Karpas-422 (cell line): ENCODE data around the gene ZC3H14. TPM values are rescaled to one million over a fixed set of nuclear protein-coding genes. Genes with fewer than 3 reads are reported as not detected.

Experiments used
- DNase-seq: peaks from one replicate; pipeline ENCODE4 v3.0.0-alpha.2; 2015
- H2AFZ ChIP-seq: fragments of 200-600 bp; sonication (generic); 2 replicates; pipeline ENCODE4 v1.6.1; 2014; ENCODE audit warnings: antibody characterized with exemption, low read length, mixed read lengths
- H3K27ac ChIP-seq: fragments of 200-600 bp; sonication (generic); 2 replicates; pipeline ENCODE4 v1.5.1; 2014; ENCODE audit warnings: mild to moderate bottlenecking, low read length, moderate library complexity
- H3K27me3 ChIP-seq: fragments of 200-600 bp; sonication (generic); 2 replicates; pipeline ENCODE4 v1.6.1; 2014; ENCODE audit warnings: low read length, mixed read lengths
- H3K36me3 ChIP-seq: fragments of 200-600 bp; sonication (generic); 2 replicates; pipeline ENCODE4 v1.6.1; 2014; ENCODE audit warnings: low read length, mixed read lengths; ENCODE audit not compliant: insufficient read depth
- H3K4me1 ChIP-seq: fragments of 200-600 bp; sonication (generic); 2 replicates; pipeline ENCODE4 v1.6.1; 2014; ENCODE audit warnings: mild to moderate bottlenecking, low read length, mixed read lengths
- H3K4me2 ChIP-seq: fragments of 200-600 bp; sonication (generic); 2 replicates; pipeline ENCODE4 v1.6.1; 2014; ENCODE audit warnings: low read length, low read depth, mild to moderate bottlenecking; ENCODE audit not compliant: poor library complexity, severe bottlenecking
- H3K4me3 ChIP-seq: fragments of 200-600 bp; sonication (generic); 2 replicates; pipeline ENCODE4 v1.5.1; 2014; ENCODE audit warnings: mild to moderate bottlenecking, antibody characterized with exemption, low read length, mixed read lengths
- H3K79me2 ChIP-seq: fragments of 200-600 bp; sonication (generic); 2 replicates; pipeline ENCODE4 v1.6.1; 2014; ENCODE audit warnings: mild to moderate bottlenecking, low read length, mixed read lengths
- H3K9ac ChIP-seq: fragments of 200-600 bp; sonication (generic); 2 replicates; pipeline ENCODE4 v1.6.0; 2014; ENCODE audit warnings: low read length
- H3K9me2 ChIP-seq: fragments of 200-600 bp; sonication (generic), shearing (Covaris generic); replicated peaks from 2 replicates; pipeline ENCODE4 v1.6.0; 2014; ENCODE audit warnings: mild to moderate bottlenecking, low read length, moderate library complexity; ENCODE audit not compliant: insufficient read depth
- H3K9me3 ChIP-seq: fragments of 300-700, 200-600 bp; sonication (generic); 2 replicates; pipeline ENCODE4 v1.6.1; 2014; ENCODE audit warnings: low read length, mixed read lengths
- H4K20me1 ChIP-seq: fragments of 200-600 bp; sonication (generic); 2 replicates; pipeline ENCODE4 v1.6.1; 2014; ENCODE audit warnings: mild to moderate bottlenecking, antibody characterized with exemption, low read length, low read depth; ENCODE audit not compliant: insufficient read depth
- total RNA-seq: library from RNA; depleted of rRNA; stranded (reverse); fragments of >200 nt; shearing (Covaris generic); gene quantifications from 2 replicates; pipeline ENCODE4 v1.2.3, GENCODE V29; 2014; ENCODE audit warnings: low replicate concordance

Gene ZC3H14
- total RNA-seq, 1 experiment from 2014 or later: 91.1 TPM

- no peak overlapping the region for H3K27ac ChIP-seq
These were observed 54.6 kb downstream of the ZC3H14 start for GRCh38 chr14:88617479-88617878.

GRCh38 chr14:88618476-88618875 lies 55.6 kb downstream of the ZC3H14 start:
- H4K20me1 ChIP-seq: no peaks in the 10 kb centered on the region
- H3K79me2 ChIP-seq: no peaks in the 10 kb centered on the region
- no peaks in the 10 kb centered on the region for H3K4me1 ChIP-seq
- peaks cover 18% of the 10 kb centered on the region; the same call in 1 of the 2 replicates for H3K36me3 ChIP-seq
- no peak for DNase-seq
- H3K27ac ChIP-seq: no peak overlapping the region
- no peaks in the 10 kb centered on the region for H3K27me3 ChIP-seq
- no peak overlapping the region for H3K4me3 ChIP-seq
- no peak overlapping the region for H3K4me2 ChIP-seq
- H2AFZ ChIP-seq: no peak overlapping the region
- no peak overlapping the region for H3K9ac ChIP-seq
- no peaks in the 10 kb centered on the region for H3K9me3 ChIP-seq
- no peaks in the 10 kb centered on the region for H3K9me2 ChIP-seq

More at GRCh38 chr14:88617479-88617878, 54.6 kb downstream of the ZC3H14 start:
- Histone ChIP-seq H3K4me1 (no peaks in the 10 kb centered on the region), H3K9me2 (no peaks in the 10 kb centered on the region), H3K79me2 (no peaks in the 10 kb centered on the region), H4K20me1 (no peaks in the 10 kb centered on the region), H3K36me3 (peaks cover 27% of the 10 kb centered on the region; the same call in 1 of the 2 replicates), H3K9me3 (no peaks in the 10 kb centered on the region), H3K4me3 (no peak overlapping the region), H3K9ac (no peak overlapping the region), H3K27me3 (no peaks in the 10 kb centered on the region), H3K4me2 (no peak overlapping the region), H2AFZ (no peak overlapping the region)
- no peak for DNase-seq

- no peak for DNase-seq
- peaks cover 8% of the 10 kb centered on the region; the same call in 1 of the 2 replicates for H3K36me3 ChIP-seq
- no peak overlapping the region for H2AFZ ChIP-seq
- H4K20me1 ChIP-seq: no peaks in the 10 kb centered on the region
- H3K4me2 ChIP-seq: no peak overlapping the region
- no peaks in the 10 kb centered on the region for H3K9me3 ChIP-seq
- H3K9ac ChIP-seq: no peak overlapping the region
- H3K27me3 ChIP-seq: no peaks in the 10 kb centered on the region
- no peaks in the 10 kb centered on the region for H3K4me1 ChIP-seq
- no peaks in the 10 kb centered on the region for H3K9me2 ChIP-seq
- no peak overlapping the region for H3K4me3 ChIP-seq
- no peaks in the 10 kb centered on the region for H3K79me2 ChIP-seq
- H3K27ac ChIP-seq: no peak overlapping the region
These were observed 58.3 kb downstream of the ZC3H14 start for GRCh38 chr14:88621100-88621499.

- no peak overlapping the region for H3K4me3 ChIP-seq
- no peaks in the 10 kb centered on the region for H3K9me3 ChIP-seq
- no peaks in the 10 kb centered on the region for H3K36me3 ChIP-seq
- no peak overlapping the region for H3K27ac ChIP-seq
- H3K79me2 ChIP-seq: no peaks in the 10 kb centered on the region
- H3K9ac ChIP-seq: no peak overlapping the region
- no peak for DNase-seq
- H3K9me2 ChIP-seq: no peaks in the 10 kb centered on the region
- H2AFZ ChIP-seq: no peak overlapping the region
- no peaks in the 10 kb centered on the region for H3K27me3 ChIP-seq
- no peaks in the 10 kb centered on the region for H4K20me1 ChIP-seq
- no peak overlapping the region for H3K4me2 ChIP-seq
- H3K4me1 ChIP-seq: no peaks in the 10 kb centered on the region
These were observed 62.8 kb downstream of the ZC3H14 start for GRCh38 chr14:88625671-88626070.

GRCh38 chr14:88628033-88628432 lies 65.2 kb downstream of the ZC3H14 start:
- no peak overlapping the region for H2AFZ ChIP-seq
- no peaks in the 10 kb centered on the region for H4K20me1 ChIP-seq
- no peak overlapping the region for H3K4me3 ChIP-seq
- H3K4me2 ChIP-seq: no peak overlapping the region
- no peaks in the 10 kb centered on the region for H3K79me2 ChIP-seq
- no peak overlapping the region for H3K9ac ChIP-seq
- no peaks in the 10 kb centered on the region for H3K9me3 ChIP-seq
- no peak for DNase-seq
- H3K9me2 ChIP-seq: no peaks in the 10 kb centered on the region
- H3K27ac ChIP-seq: no peak overlapping the region
- H3K27me3 ChIP-seq: no peaks in the 10 kb centered on the region
- H3K4me1 ChIP-seq: no peaks in the 10 kb centered on the region
- no peaks in the 10 kb centered on the region for H3K36me3 ChIP-seq

GRCh38 chr14:88628462-88628861 lies 65.6 kb downstream of the ZC3H14 start:
- Histone ChIP-seq H3K27me3 (no peaks in the 10 kb centered on the region), H3K4me3 (no peak overlapping the region), H3K79me2 (no peaks in the 10 kb centered on the region), H2AFZ (no peak overlapping the region), H3K9ac (no peak overlapping the region), H3K36me3 (no peaks in the 10 kb centered on the region), H3K4me2 (no peak overlapping the region), H3K9me2 (no peaks in the 10 kb centered on the region), H3K9me3 (no peaks in the 10 kb centered on the region), H3K27ac (no peak overlapping the region), H3K4me1 (no peaks in the 10 kb centered on the region), H4K20me1 (no peaks in the 10 kb centered on the region)
- no peak for DNase-seq

- Histone ChIP-seq H3K4me2 (no peak overlapping the region), H3K36me3 (no peaks in the 10 kb centered on the region), H4K20me1 (no peaks in the 10 kb centered on the region), H3K4me3 (no peak overlapping the region), H3K4me1 (no peaks in the 10 kb centered on the region), H2AFZ (no peak overlapping the region), H3K9me3 (no peaks in the 10 kb centered on the region), H3K9me2 (no peaks in the 10 kb centered on the region), H3K9ac (no peak overlapping the region), H3K79me2 (no peaks in the 10 kb centered on the region), H3K27me3 (no peaks in the 10 kb centered on the region), H3K27ac (no peak overlapping the region)
- no peak for DNase-seq
These were observed 67.7 kb downstream of the ZC3H14 start for GRCh38 chr14:88630565-88630964.

GRCh38 chr14:88631091-88631490 lies 68.3 kb downstream of the ZC3H14 start:
- no peaks in the 10 kb centered on the region for H3K9me2 ChIP-seq
- no peaks in the 10 kb centered on the region for H3K36me3 ChIP-seq
- no peaks in the 10 kb centered on the region for H3K4me1 ChIP-seq
- H3K79me2 ChIP-seq: no peaks in the 10 kb centered on the region
- H3K4me2 ChIP-seq: no peak overlapping the region
- no peak overlapping the region for H3K4me3 ChIP-seq
- no peak for DNase-seq
- no peak overlapping the region for H3K27ac ChIP-seq
- H3K9me3 ChIP-seq: no peaks in the 10 kb centered on the region
- no peak overlapping the region for H2AFZ ChIP-seq
- H3K9ac ChIP-seq: no peak overlapping the region
- no peaks in the 10 kb centered on the region for H3K27me3 ChIP-seq
- no peaks in the 10 kb centered on the region for H4K20me1 ChIP-seq

- Histone ChIP-seq H3K27me3 (no peaks in the 10 kb centered on the region), H3K27ac (no peak overlapping the region), H3K36me3 (no peaks in the 10 kb centered on the region), H3K9me2 (no peaks in the 10 kb centered on the region), H3K9ac (no peak overlapping the region), H3K4me2 (no peak overlapping the region), H2AFZ (no peak overlapping the region), H3K9me3 (no peaks in the 10 kb centered on the region), H3K79me2 (no peaks in the 10 kb centered on the region), H3K4me1 (no peaks in the 10 kb centered on the region), H4K20me1 (no peaks in the 10 kb centered on the region), H3K4me3 (no peak overlapping the region)
- DNase-seq: no peak
These were observed 69.7 kb downstream of the ZC3H14 start for GRCh38 chr14:88632512-88632911.
